Measurements from ENCODE around the gene SPAG16.

Gene SPAG16

DNA sequence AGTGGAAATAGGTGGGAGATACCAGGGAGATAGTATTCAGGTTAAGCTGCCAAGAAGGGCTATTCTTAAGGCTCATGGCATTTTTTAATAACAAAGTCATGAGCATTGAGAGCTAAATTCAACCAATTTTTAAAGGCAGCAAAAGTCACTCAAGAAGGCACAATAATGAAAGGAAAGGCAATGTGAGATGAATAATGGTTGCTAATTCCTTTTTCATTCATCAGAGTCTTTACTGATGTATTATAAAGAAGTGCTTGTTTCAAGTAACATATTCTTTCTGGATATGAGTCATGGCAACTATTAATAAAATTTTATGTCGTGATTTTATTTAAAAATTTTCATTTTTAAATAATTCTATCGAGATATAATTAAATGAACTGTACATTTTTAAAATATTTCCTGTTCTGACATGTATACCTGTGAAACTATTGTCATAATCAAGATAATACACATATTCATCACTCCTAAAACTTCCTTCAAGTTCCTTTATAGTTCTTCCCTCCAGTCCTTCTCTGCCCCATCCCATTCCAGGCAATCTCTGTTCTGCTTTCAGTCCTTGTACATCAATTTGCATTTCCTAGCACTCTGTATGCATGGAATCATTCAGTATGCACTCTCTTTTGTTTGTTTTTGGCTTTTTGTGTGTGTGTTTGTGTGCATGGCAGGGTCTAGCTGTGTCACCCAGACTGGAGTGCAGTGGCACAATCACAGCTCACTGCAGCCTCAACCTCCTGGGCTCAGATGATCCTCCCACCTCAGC lies 1167.4 kb downstream of the SPAG16 start (continued):
- TF ChIP-seq, protein P1, sequence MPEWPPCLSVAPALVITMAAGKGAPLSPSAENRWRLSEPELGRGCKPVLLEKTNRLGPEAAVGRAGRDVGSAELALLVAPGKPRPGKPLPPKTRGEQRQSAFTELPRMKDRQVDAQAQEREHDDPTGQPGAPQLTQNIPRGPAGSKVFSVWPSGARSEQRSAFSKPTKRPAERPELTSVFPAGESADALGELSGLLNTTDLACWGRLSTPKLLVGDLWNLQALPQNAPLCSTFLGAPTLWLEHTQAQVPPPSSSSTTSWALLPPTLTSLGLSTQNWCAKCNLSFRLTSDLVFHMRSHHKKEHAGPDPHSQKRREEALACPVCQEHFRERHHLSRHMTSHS (tag by site-specific recombination; IDR thresholded peaks at IDR 0.05), result no peak
- TF ChIP-seq ZBTB17 (tag by site-specific recombination; IDR thresholded peaks at IDR 0.05), result no peak
